GM21529 (cell line): ENCODE measurements around the gene PRR12.

Source experiments
- ATAC-seq: cut with Tn5 transposase; IDR thresholded peaks from one replicate; pipeline ENCODE4 v1.9.1; 2021; ENCODE audit not compliant: unreplicated experiment

Gene PRR12

DNA sequence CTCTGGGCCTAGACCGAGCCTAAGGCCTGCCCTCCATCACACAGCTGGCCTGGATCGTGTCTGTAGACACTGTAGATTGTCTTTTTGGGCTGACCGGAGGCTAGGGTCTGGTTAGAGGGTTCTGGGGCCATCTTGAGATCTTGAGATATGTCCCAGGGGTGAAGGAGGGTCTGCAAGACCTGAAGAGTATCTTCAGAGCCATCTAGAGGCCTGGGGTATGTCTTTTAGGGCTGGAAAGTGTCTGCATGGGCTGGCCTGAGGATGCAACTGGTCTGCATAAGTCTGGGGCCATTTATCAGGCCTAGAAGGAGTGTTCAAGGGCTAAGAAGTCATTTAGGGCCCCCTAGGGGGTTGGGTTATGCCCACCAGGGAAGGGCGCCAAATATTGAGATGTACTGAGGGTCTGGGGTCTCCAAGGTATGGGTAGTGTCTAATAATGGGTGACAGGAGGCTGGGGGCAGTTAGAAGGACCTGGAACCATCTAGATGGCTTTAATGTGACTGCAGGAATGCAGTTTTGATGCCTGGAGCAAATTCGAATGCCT lies 51.6 kb downstream of the PRR12 start:
- no peak for ATAC-seq

DNA sequence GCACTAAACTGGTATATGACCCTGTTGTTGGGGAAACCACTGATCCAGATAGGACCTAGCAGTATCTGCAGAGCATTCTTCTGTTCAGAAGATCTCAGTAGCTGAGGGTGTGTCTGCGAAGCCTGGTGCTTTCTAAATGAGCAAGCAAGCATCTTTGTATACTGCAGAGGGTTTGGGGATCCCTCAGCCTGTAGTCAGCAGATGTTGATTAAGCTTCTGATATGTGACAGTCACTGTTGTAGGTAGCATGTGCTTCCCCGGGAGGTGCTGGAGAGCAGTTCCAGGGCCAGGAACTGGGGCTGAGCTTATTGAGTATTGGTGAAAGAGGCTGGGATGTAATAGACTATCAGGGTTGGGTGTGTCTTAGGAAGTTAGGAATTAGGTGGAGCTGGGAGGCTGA lies 52.5 kb downstream of the PRR12 start:
- ATAC-seq, result no peak

- ATAC-seq, result no peak
These were observed 54.6 kb downstream of the PRR12 start for GRCh38 chr19:49645592-49645991.

- no peak for ATAC-seq
These were observed 55.0 kb downstream of the PRR12 start for GRCh38 chr19:49645995-49646394.

DNA sequence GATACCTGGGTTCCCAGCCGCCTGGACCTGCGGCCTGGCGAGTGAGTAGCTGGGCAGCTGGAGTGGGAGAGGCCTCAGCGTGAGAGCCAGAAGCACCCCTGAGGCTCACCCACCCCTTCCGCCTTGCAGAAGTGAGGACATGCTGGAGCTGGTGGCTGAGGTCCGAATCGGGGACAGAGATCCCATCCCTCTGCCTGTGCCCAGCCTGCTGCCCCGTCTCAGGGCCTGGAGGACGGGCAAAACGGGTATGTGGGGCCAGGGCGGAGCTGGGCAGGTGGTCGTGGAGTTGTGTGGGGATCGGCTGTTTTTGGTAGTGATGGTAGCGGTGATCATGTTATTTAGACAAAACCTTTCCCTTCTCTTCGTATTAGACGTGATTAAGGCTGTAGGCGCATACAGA lies 55.6 kb downstream of the PRR12 start:
- no peak for ATAC-seq

DNA sequence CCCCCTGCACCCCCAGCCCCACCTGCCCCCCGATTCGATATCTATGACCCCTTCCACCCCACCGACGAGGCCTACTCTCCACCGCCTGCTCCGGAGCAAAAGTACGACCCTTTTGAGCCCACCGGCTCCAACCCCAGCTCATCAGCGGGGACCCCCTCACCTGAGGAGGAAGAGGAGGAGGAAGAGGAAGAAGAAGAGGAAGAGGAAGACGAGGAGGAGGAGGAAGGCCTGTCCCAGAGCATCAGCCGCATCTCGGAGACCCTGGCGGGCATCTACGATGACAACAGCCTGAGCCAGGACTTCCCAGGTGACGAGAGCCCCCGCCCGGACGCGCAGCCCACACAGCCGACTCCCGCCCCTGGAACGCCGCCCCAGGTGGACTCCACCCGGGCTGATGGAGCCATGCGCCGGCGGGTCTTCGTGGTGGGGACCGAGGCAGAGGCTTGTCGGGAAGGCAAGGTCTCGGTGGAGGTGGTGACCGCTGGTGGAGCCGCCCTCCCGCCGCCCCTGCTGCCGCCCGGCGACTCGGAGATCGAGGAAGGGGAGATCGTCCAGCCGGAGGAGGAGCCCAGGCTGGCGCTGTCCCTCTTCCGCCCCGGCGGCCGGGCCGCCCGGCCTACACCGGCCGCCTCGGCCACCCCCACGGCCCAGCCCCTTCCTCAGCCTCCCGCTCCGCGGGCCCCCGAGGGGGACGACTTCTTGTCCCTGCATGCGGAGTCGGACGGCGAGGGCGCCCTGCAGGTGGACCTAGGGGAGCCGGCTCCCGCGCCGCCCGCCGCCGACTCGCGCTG lies 60.2 kb downstream of the PRR12 start:
- ATAC-seq, result no peak

DNA sequence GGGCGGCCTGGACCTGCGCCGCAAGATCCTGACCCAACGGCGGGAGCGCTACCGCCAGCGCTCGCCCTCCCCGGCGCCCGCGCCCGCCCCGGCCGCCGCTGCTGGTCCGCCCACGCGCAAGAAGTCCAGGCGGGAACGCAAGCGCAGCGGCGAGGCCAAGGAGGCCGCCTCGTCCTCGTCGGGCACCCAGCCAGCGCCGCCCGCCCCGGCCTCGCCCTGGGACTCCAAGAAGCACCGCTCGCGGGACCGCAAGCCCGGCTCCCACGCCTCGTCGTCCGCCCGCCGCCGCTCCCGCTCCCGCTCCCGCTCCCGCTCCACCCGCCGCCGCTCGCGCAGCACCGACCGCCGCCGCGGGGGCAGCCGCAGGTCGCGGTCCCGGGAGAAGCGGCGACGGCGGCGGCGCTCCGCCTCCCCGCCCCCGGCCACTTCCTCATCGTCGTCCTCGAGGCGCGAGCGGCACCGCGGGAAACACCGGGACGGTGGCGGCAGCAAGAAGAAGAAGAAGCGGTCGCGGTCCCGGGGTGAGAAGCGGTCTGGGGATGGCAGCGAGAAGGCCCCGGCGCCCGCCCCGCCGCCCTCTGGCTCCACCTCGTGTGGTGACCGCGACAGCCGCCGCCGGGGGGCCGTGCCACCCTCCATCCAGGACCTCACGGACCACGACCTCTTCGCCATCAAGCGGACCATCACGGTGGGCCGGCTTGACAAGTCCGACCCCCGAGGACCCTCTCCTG lies 61.0 kb downstream of the PRR12 start:
- no peak for ATAC-seq

DNA sequence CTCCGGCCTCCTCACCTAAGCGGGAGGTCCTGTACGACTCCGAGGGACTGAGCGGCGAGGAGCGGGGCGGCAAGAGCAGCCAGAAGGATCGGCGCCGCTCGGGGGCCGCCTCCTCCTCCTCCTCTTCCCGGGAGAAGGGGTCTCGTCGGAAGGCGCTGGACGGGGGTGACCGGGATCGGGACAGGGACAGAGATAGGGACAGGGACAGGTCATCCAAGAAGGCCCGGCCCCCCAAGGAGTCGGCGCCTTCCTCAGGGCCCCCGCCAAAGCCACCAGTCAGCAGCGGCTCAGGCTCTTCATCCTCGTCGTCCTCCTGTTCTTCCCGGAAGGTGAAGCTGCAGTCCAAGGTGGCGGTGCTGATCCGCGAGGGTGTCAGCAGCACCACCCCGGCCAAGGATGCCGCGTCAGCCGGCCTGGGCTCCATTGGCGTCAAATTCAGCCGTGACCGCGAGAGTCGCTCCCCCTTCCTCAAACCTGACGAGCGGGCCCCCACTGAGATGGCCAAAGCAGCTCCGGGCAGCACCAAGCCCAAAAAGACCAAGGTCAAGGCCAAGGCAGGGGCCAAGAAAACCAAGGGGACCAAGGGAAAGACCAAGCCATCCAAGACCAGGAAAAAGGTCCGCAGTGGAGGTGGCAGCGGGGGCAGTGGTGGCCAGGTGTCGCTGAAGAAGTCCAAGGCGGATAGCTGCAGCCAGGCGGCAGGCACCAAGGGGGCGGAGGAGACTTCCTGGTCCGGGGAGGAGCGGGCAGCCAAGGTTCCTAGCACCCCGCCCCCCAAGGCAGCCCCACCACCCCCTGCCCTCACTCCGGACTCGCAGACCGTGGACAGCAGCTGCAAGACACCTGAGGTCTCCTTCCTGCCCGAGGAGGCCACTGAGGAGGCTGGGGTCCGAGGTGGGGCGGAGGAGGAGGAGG lies 61.8 kb downstream of the PRR12 start:
- ATAC-seq, result no peak

DNA sequence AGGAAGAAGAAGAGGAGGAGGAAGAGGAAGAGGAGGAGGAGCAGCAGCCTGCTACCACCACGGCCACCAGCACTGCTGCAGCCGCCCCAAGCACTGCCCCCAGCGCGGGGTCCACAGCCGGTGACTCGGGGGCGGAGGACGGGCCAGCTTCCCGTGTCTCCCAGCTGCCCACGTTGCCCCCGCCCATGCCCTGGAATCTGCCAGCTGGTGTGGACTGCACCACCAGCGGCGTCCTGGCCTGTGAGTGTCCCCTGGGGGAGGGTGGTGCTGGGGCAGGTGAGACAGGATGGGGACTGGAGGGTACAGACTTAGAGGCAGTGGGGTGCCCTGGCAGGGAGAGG lies 62.5 kb downstream of the PRR12 start:
- no peak for ATAC-seq

GRCh38 chr19:49654581-49654980 lies 63.6 kb downstream of the PRR12 start:
- ATAC-seq, result no peak

- no peak for ATAC-seq
These were observed 64.8 kb downstream of the PRR12 start for GRCh38 chr19:49655570-49656455.

DNA sequence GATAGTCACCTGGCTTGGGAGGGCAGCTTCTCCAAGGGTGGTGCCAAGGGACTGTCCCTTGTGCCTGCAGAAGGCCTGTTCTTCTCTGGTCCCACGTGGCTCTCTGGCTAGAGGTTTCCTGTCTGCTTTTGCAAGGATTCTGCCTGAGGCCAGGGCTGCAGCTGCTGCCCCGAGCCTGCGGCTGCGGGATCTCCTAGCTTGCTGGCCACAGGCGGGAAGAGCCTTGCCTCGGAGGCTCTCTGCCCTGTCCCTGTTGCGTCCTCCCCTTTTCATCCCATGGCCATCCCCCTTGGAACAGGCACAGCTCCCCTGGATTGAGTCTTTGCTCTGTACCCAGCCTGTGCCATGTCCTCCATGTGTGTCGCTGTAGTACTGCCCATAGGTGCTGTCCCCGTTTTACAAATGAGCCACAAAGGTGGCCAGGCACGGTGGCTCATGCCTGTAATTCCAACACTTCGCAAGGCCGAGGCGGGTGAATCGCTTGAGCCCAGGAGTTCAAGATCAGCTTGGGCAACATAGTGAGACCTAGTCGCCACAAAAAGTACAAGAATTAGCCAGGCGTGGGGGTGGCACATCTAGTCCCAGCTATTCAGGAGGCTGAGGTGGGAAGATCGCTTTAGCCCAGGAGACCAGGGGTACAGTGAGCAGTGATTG lies 65.6 kb downstream of the PRR12 start:
- no peak for ATAC-seq

- no peak for ATAC-seq
These were observed 66.6 kb downstream of the PRR12 start for GRCh38 chr19:49657493-49658138.

DNA sequence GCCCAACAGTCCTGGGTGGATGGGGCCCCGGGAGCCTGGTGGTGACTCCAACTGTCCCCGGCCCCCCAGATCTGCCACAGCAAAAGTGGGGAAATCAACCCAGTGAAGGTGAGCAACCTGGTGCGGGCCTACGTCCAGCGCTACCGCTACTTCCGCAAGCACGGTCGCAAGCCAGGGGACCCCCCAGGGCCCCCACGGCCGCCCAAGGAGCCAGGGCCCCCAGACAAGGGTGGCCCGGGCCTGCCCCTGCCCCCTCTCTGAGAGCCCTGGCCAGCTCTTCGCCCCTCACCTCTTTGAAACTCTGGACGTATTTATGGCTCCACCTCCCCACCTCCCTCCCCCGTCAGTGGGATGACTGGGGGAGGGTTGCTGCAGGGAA lies 67.1 kb downstream of the PRR12 start:
- ATAC-seq, result no peak

- no peak for ATAC-seq
These were observed 67.8 kb downstream of the PRR12 start for GRCh38 chr19:49658566-49659442.

DNA sequence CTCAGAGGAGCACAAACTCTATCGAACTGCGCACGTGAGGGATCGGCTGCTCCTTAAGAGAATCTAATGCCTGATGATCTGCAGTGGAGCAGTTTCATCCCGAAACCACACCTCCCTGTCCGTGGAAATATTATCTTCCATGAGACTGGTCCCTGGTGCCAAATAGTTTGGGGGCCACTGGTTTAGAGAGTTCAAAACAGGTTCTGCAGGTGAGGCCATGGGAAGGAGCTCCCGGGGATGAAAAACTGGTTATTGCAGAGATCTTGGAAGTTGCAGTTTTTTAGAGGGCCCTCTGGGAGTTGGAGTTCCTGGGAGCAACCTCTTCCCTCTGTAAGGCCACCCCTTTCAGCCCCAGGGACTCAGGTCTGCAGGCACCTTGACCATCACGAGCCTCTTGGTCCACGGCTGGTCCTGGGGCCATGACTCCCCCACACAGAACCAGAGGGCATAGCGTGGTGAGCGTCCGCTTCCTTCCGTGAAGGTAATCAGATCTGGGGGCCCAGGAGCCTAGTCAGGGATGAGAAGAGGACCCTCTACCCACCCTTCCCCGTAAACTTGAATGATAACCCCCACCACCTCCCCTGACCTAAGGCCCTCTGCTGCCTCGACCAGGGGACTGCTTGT lies 69.5 kb downstream of the PRR12 start:
- ATAC-seq, result no peak

DNA sequence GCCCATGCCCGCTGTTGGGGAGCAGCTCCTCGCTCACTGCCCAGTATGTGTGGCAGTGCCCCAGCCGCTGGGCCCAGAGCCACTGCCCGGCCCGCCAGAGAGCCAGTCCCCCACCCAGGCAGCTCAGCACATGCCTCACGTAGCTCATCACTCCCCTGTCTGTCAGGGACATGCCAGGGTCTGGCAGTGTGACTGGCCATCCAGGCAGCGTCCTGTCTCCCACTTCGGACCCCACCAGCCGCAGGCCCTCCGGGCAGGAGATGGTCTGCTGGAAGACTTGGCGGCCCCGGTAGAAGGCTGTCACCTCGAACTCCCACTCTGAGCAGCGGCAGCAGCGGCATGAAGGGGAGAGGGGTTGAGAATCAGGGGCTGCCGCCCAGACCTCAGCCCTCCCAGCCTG lies 71.0 kb downstream of the PRR12 start:
- ATAC-seq, result no peak

DNA sequence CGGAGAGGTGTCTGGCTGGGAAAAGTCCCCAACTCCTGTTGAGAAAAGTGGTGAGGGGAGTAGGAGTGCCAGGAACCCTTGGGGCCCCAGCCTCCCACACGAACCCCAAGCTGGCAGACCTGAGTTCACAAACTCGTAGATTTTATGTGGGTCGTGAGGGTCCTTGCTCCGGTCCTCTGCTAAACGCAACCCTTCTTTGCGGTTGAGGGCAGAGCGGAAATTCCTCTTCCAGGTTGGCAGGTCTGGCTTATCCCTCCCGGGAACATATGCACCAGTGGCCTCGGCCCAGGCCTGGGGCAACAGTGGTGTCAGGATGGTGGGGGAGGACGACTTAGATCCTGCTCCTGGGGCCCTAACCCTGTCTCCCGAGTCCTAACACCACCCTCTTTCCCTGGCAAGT lies 72.2 kb downstream of the PRR12 start:
- no peak for ATAC-seq
